HG03442 (cell line): ENCODE results near the gene RFTN1.

ENCODE experiments used
- ATAC-seq: cut with Tn5 transposase; IDR thresholded peaks from one replicate; pipeline ENCODE4 v1.9.1; 2021; ENCODE audit warnings: mild to moderate bottlenecking, moderate library complexity; ENCODE audit not compliant: unreplicated experiment

Gene RFTN1

DNA sequence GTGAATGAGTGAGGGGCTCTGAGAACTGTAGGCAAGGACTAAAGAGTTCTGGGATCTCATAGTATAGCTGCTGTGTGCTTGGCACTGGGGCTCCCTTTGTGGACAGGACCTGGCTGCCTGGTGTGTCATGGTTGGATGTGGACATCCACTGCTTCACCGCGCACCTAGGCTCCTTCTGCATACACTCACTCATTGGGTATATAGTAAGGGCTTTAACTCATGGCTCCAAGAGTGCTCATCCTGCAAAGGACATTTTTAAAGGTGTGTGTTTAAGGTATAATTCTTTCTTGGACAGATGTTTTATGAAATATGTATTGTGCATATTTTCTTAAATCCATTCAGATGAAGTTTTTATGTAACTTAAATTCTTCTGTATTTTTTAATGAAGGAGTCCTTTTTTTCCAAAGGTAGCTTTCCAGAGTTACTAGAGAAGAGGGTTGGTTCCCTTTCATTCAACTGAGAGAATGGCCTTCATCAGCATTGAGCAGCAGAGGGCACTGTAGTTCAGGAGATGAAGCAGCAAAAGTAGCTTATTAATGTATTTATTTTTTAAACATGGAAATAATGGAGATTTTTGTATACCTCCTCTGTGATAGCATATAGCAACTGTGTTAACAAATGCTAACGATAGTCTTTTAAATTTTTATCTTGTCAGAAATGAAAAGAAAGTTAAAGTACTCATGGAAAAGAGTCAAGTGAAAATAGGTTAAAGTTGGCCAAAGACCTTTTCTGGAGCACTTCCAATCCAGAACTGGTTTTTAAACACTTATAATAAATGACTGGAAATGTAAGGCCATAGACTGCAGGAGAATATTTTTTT is 223.3 kb downstream of the RFTN1 start:
- ATAC-seq: no peak

DNA sequence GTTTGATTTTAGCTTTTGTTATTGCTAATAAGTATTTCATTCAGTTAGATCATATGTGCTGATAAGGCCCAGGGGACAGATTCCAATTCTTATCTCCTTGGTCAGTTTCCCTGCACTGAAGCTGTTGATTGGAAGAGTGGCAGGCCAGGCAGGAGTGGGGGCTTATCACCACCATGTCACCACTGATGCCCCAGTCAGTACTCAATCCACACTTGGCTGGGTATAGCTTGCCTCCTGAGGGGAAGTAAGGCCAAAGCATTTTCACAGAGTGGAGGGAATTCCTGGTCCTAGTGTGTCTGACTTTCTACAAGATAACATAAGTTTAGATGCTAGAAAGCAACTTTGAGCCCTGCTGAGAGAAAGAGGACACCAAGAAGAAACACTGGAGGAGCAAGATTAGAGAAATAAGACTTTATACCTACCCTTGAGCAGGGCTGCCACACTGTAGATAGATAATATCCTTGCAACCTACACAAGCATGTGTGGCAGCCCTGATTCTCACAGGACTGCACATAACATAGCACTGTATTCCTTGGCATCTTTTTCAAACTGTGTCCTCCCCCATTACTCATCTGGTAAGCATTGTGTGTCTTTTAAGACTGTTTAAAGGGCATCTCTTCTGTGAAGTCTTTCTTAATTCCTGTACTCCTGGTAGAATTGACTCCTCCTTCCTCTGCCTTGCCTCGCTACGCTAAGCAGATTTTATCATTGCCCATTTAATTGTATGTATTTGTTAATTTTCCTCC is 224.2 kb downstream of the RFTN1 start:
- ATAC-seq: no peak

DNA sequence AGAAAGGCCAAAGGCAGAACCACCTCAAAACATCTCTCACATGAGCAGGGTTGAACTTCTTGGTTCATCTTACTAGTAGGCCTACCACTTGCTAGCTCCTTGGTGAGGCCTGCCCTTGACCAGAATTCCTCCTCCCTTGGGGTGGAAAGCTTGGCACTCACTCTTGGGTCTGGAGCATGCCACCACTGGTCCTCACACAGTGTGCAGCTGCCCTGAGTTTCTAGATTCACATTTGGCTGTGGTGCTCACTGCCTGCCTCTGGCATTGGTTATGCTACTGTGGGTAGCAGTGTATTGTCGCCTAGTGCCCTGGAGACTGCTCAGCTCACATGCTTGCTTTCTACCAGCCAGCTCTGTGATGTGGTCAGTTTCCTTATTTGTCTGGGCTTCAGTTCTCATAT is 224.8 kb downstream of the RFTN1 start:
- no peak for ATAC-seq

DNA sequence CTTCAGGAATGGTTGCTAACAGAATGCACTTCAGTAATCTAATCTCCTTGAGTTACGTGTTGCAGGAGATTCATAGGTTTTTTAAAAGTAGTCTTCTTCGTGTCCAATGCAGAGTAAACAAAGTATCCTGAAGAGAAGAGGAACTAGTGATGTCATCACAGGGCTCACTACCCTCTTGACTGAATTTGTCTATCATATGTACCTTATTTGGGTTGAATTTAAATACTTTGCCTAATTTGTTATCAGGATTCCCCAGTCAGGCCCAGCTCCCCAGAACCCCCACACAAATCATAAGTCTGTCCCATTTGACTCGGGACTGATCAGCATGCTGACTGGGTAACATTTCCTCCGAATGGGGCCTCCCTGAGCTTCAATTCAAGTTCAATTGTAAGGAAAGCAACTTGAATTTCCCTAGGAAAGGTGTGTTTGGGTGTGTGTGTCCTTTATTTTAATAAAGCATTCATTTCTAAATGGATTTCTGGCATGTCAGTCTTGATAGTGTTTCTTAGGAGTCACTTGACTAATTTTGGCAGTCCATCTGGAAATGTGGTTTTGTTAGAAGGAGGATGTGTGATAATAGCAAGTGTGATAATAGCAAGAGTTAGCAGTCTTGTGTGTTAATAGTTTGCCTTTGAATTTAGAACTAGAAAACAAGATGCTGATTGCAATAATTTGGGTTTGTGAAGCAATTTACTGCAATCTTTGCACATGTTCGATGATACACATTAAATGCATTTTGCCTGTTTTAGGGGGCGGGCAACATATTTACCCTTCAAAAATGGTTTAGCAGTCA is 226.6 kb downstream of the RFTN1 start:
- ATAC-seq: no peak

DNA sequence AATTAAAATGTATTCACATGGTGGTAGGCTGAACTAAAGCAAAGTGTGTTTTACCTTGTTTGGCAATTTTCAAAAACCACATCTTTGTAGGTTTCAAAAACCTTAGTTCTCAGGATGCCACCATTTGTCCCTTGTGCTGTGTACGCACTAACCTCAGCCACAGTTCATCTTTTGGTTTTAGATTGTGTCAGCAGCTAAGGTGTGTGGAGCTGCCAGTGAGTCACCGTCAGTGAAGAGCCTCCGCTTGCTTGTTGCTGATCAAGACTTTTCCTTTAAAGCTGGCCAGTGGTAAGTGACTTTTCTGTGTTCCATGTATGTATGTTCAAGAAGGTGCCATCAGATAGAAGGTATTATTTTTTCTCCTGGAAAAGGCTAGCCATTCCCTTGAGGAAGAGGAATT is 227.3 kb downstream of the RFTN1 start:
- ATAC-seq: peak; percentile 85

DNA sequence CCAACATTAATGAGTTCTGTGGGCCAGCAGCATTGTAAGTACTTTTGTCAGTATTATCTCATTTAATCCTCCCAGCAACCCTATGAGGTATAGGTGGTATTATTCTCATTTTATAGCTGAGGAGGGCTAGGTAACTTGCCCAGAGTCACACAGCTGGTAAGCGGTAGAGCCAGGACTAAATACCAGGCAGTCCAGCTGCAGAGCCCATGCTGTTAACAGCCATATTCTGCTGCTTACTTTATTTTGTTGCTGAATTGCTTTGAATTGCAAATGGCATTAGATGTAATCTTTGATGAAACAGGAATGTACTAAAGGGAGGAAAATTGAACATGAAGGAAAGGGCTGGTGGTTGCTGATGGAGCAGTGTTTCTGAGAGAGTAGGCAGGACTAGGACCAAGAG is 228.9 kb downstream of the RFTN1 start:
- ATAC-seq: no peak

DNA sequence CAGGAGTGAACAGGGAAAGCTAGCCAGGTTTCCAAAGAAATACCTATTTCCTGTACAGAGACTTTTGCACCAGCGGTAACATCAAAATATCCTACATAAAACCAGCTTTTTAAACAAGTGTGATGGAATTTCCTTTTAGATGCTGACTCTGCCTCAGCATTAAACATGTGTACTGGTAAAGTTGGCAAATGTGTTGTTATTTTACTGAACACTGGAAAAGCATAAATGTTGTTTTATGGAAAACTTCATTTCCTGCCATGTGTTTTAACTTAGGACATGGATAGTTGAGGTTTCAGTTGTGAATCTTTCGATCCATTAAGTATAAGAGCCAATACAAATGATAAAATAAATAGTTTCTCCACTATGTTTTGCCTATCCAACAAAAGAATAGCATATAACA is 232.8 kb downstream of the RFTN1 start:
- no peak for ATAC-seq

DNA sequence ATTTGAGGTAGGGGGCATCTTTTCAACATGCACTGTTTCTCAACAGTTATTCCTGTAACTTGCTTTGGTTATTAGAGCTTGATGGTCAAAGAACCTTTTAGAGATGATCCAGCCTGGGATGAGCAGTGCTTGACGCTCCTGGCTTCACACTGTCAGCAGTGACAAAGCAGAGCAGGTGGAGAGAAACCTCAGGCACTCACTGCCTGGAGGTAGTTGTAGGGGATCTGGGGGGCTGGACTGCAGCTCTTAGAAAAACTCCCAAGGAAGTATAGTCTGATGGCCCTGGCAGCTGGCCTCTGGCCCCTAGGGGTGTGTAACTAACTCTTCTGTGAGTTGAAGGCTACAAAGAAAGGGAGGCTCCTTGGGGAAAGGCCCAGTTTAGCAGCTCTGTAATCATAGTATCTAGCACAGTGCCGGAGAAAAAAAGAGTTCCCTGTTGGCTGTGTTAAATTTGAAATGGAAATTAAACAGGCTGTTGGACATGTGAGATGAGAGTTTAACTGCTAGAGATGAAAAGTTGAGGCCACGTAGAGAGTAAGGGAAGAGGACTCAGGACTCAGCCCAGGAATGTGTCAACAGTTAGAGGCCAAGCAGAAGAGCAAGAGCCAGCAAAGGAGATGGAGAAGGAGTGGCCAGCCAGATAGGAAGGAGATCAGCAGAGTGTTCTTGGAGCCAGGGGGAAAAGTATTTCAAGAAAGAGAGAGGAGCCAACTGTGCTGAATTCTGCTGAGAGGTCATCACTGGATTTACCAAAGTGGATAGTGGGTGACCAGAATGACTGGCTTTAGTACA is 234.3 kb downstream of the RFTN1 start:
- no peak for ATAC-seq

DNA sequence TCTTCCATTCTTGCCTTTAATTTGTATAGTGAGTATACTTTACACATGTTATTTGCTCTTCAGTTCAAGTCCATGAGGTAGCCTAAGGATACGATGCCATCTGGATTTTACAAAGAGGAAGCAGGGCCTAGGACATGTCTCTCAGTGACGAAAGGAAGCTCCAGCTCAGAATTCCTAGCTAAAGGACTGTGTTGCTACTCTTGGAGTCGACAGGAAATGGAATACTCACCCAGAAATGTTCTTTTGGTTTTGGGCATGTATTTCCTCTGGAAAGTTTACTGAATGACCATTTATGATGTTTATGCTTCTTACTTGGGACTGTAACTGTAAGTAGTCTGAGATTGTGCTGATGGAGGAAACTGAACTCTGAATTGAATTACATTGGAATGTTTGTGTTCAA is 236.0 kb downstream of the RFTN1 start:
- ATAC-seq: no peak

DNA sequence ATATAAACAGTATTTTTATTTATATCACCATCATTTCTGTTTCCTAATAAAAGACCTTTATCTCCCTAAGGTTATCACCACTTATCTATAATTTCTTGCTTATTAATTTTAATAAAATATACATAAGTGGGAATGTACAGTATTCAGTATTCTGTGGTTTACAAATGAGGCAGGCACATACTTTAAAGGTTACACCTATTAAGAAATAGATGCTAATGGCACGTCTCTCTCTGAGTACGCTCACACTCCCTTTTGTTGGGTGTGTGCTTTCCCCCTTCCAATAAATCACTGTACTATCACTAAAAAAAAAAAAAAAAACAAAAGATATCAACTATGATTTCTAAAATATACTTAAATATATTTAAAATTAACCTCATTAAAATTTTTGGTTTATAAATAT is 239.6 kb downstream of the RFTN1 start:
- no peak for ATAC-seq

DNA sequence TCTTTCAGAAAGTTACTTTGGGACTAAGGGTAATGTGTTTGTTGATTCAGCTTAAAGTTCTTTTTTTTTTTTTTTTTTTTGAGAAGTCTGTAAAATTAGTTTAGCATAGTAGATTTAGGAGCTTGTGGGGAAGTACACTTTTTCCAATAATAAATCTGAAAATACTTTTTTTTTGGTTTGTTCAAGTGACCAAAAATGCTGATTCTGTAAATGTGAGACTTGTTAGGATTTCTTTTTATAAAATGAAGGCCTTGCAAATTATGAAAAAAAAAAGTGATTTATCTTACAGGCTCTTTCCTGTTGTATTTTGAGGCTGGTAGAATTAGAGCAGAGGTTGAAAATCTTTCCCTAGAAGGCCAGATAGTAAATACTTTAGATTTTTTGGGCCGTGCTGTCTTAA is 240.9 kb downstream of the RFTN1 start:
- no peak for ATAC-seq

DNA sequence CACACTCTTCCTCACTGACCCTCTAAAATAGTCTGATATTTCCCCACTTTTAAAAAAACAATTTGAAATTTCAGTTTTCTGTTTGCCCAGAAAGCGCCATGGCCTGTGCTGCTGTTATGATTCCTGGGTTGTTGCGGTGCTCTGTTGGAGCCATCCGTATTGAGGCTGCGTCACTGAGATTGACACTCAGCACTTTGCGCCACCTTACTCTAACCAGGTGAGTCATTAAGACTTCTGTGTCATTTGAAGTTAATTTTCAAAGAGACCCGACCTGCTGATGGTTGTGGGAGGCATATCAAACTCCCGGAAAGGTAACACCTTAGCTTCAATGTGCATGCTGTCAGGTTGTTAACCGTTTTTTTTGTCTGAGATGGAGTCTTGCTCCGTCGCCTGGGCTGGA is 242.6 kb downstream of the RFTN1 start:
- no peak for ATAC-seq

DNA sequence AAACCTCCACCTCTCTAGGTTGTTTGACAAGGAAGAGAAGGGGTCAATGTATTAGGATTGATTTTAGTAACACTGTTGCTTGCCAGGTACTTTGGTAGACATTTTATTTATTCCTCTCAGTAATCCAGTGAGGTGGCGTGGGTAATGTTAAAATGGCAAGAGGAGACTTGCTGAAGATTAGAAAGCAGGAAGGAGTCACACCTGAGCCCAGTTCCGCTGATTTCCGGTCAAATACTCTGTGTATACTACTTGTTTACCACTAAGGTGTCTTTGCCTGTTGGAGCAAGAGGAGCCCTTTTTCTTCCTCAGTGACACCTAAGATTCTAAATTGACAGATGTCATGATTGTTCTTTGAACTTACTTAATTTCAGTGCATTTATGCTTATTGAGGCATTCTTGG is 246.8 kb downstream of the RFTN1 start:
- ATAC-seq: no peak
